MM.1S (cell line): ENCODE data around the gene CELF4.

Experiments used
- DNase-seq: peaks from one replicate; pipeline ENCODE4 v3.0.0-alpha.2; 2015
- H2AFZ ChIP-seq: fragments of 300-600 bp; sonication (generic); 2 replicates; pipeline ENCODE4 v1.6.0; 2016; ENCODE audit warnings: antibody characterized with exemption, low read length
- H3F3A ChIP-seq: fragments of 300-600 bp; sonication (generic); 2 replicates; pipeline ENCODE4 v1.6.1; 2016; ENCODE audit warnings: mild to moderate bottlenecking, antibody characterized with exemption, low read length, moderate library complexity, mixed read lengths; ENCODE audit not compliant: insufficient read depth
- H3K27ac ChIP-seq: fragments of 300-600 bp; sonication (generic); 2 replicates; pipeline ENCODE4 v1.5.1; 2016; ENCODE audit warnings: mild to moderate bottlenecking, low read length
- H3K27me3 ChIP-seq: fragments of 300-600 bp; sonication (generic); replicated peaks from 2 replicates; pipeline ENCODE4 v1.6.0; 2016; ENCODE audit warnings: low read length; ENCODE audit not compliant: insufficient read depth
- H3K36me3 ChIP-seq: fragments of 300-600 bp; sonication (generic); replicated peaks from 2 replicates; pipeline ENCODE4 v1.6.1; 2016; ENCODE audit warnings: mild to moderate bottlenecking, low read length, mixed read lengths; ENCODE audit not compliant: insufficient read depth
- H3K4me1 ChIP-seq: fragments of 300-600 bp; sonication (generic); 2 replicates; pipeline ENCODE4 v1.6.1; 2016; ENCODE audit warnings: low read length, mixed read lengths
- H3K4me2 ChIP-seq: fragments of 300-600 bp; sonication (generic); 2 replicates; pipeline ENCODE4 v1.6.0; 2016; ENCODE audit warnings: low read depth, low read length
- H3K4me3 ChIP-seq: fragments of 300-600 bp; sonication (generic); 2 replicates; pipeline ENCODE4 v1.5.1; 2016; ENCODE audit warnings: low read length, mixed read lengths
- H3K79me2 ChIP-seq: fragments of 300-600 bp; sonication (generic); 2 replicates; pipeline ENCODE4 v1.6.1; 2016; ENCODE audit warnings: mixed run types, low read length, mixed read lengths
- H3K9ac ChIP-seq: fragments of 300-600 bp; sonication (generic); 2 replicates; pipeline ENCODE4 v1.6.1; 2016; ENCODE audit warnings: low read length, mixed read lengths
- H3K9me2 ChIP-seq: fragments of 300-600 bp; sonication (generic); replicated peaks from 2 replicates; pipeline ENCODE4 v1.6.1; 2016; ENCODE audit warnings: mild to moderate bottlenecking, low read length, mixed read lengths; ENCODE audit not compliant: insufficient read depth
- H3K9me3 ChIP-seq: fragments of 300-600 bp; sonication (generic); replicated peaks from 2 replicates; pipeline ENCODE4 v1.6.1; 2016; ENCODE audit warnings: mild to moderate bottlenecking, low read length, mixed read lengths; ENCODE audit not compliant: insufficient read depth
- H4K20me1 ChIP-seq: fragments of 300-600 bp; sonication (generic); 2 replicates; pipeline ENCODE4 v1.6.1; 2016; ENCODE audit warnings: mild to moderate bottlenecking, low read length, moderate library complexity, mixed read lengths; ENCODE audit not compliant: insufficient read depth
- EZH2 ChIP-seq: fragments of 300-600 bp; sonication (generic); optimal IDR thresholded peaks from 2 replicates; pipeline ENCODE3; 2017; ENCODE audit warnings: low read depth, mild to moderate bottlenecking, antibody characterized with exemption, low read length, mixed read lengths
- EZH2phosphoT487 ChIP-seq: fragments of 300-600 bp; sonication (generic); IDR thresholded peaks from 2 replicates; pipeline ENCODE4 v1.6.1; 2018; ENCODE audit warnings: antibody characterized with exemption, low read length
- TF ChIP-seq, protein P1 (sequence below): fragments of 300-600 bp; sonication (generic); IDR thresholded peaks from 2 replicates; pipeline ENCODE4 v1.5.1; 2016; ENCODE audit warnings: antibody characterized with exemption, low read length, mixed read lengths

Gene CELF4

DNA sequence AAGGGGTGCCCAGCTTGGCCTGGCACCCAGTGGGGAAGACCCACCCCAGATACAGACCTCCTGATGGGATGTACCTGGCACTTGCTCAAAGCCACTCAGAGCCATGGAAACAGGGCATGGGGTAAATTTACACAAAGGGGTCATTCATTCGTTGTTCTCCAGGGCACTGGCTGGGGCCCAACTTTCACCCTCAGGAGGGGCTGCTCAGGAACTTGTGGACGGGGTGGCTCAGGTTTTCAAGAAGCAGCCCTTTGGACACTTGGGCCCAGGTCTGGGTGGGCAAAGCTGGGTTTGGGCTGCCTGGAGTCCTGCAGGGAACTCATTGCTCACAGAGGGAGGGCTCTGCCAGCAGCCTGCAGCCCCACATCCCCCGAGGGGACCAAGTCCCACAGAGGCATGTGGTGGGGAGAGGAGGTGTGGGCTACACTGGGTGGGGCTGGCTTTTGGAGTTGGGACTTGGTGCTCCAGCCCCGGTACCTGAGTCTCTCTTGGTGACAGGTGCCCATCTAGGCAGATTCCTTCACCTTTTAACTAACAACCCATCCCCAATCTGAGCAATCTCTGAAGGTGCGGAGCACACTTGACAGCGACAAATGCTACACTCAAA lies 172.3 kb downstream of the CELF4 start:
- Histone ChIP-seq H3K4me2 (peak overlapping the region; percentile 65; the same call in 1 of the 2 replicates), H3K4me1 (peaks cover 24% of the 10 kb centered on the region), H3K9ac (no peak overlapping the region)

DNA sequence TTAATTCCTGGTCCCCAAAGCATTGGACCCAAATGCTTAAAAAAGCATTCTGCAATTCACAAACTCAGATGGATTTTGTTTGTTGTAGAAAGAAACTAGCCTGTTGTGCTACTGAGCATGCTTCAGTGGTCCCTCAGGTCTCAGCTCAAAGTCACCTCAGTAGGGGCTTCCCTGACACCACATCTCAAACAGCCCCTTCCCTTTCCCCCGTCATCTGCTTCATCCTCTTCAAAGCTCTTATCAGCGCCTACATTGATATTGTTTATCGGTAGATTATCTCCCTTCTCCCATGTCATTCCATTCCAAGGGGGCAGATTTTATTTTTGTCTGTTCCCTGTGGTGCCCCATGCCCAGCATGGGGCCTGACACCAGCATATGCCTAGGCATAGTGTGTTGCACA lies 172.9 kb downstream of the CELF4 start:
- Histone ChIP-seq H4K20me1 (no peaks in the 10 kb centered on the region), H3K4me3 (no peak overlapping the region), H2AFZ (no peak overlapping the region), H3F3A (no peaks in the 10 kb centered on the region), H3K79me2 (no peaks in the 10 kb centered on the region), H3K9me2 (no peaks in the 10 kb centered on the region), H3K9me3 (no peaks in the 10 kb centered on the region), H3K4me1 (peaks cover 24% of the 10 kb centered on the region), H3K4me2 (peak overlapping the region; percentile 15; the same call in 1 of the 2 replicates), H3K9ac (no peak overlapping the region), H3K36me3 (no peaks in the 10 kb centered on the region), H3K27ac (peak overlapping the region; percentile 29; the same call in 1 of the 2 replicates), H3K27me3 (no peaks in the 10 kb centered on the region)
- TF ChIP-seq, protein P1, sequence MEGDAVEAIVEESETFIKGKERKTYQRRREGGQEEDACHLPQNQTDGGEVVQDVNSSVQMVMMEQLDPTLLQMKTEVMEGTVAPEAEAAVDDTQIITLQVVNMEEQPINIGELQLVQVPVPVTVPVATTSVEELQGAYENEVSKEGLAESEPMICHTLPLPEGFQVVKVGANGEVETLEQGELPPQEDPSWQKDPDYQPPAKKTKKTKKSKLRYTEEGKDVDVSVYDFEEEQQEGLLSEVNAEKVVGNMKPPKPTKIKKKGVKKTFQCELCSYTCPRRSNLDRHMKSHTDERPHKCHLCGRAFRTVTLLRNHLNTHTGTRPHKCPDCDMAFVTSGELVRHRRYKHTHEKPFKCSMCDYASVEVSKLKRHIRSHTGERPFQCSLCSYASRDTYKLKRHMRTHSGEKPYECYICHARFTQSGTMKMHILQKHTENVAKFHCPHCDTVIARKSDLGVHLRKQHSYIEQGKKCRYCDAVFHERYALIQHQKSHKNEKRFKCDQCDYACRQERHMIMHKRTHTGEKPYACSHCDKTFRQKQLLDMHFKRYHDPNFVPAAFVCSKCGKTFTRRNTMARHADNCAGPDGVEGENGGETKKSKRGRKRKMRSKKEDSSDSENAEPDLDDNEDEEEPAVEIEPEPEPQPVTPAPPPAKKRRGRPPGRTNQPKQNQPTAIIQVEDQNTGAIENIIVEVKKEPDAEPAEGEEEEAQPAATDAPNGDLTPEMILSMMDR: no peak
- TF ChIP-seq EZH2 (no peak), EZH2phosphoT487 (no peak)
- no peak for DNase-seq

More for the DNA sequence above, 172.3 kb downstream of the CELF4 start:
- DNase-seq: no peak
- no peak overlapping the region for H3K27ac ChIP-seq
- H3K79me2 ChIP-seq: no peaks in the 10 kb centered on the region
- no peaks in the 10 kb centered on the region for H3F3A ChIP-seq
- no peaks in the 10 kb centered on the region for H4K20me1 ChIP-seq
- no peaks in the 10 kb centered on the region for H3K9me2 ChIP-seq
- no peaks in the 10 kb centered on the region for H3K27me3 ChIP-seq
- no peaks in the 10 kb centered on the region for H3K9me3 ChIP-seq
- TF ChIP-seq EZH2phosphoT487 (no peak), EZH2 (no peak)
- TF ChIP-seq, protein P1: no peak
- H2AFZ ChIP-seq: peak overlapping the region; percentile 67; the same call in 1 of the 2 replicates
- H3K4me3 ChIP-seq: no peak overlapping the region; the same call in 1 of the 2 replicates
- H3K36me3 ChIP-seq: no peaks in the 10 kb centered on the region

DNA sequence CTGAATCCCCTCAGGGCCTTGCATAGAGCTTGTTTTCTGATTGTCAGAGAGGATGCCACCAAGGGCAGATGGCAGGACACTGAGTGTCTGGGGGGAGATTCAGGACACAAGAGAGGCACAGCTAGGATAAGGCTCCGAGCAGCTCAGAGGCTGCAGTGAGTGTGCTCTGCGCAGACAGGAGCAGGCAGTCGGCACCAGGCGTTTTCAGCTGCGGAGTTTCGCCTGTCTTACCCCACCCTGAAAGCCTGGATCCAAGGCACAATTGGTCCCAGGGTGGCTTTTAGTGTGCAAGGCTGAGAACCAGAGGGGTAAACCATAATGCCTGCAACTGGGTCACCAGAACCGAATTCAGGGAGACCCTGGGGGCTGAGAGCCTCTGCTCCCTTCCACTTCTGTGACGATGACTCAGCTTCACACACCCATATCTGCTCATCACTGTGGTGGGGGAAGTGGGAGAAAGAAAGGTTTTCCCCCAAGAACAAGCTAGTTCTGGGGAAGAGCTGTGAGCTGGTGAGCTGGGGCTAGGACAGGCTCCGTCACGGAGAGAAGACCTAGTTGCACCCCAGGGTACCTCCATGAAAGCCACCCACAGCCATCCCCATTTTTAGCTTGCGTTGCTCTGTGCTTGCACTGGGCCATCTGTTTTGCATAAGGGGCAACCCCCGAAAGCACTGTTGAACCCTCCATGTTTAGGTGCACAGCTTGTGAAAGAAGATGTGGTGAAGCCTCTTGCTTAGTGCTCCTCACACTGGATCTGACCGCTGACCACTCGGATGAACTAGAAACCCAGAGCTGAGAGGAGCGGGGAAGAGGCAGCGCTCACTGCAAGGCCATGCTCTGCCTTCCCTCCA lies 173.7 kb downstream of the CELF4 start:
- no peaks in the 10 kb centered on the region for H3K9me2 ChIP-seq
- H2AFZ ChIP-seq: 0 out of 2 replicates have a peak overlapping the region, but pooled peaks have one; percentile 12
- TF ChIP-seq EZH2phosphoT487 (no peak), EZH2 (no peak)
- TF ChIP-seq, protein P1: no peak
- H3K27ac ChIP-seq: peak overlapping the region; percentile 29; the same call in 1 of the 2 replicates
- no peaks in the 10 kb centered on the region for H3K27me3 ChIP-seq
- H3K79me2 ChIP-seq: no peaks in the 10 kb centered on the region
- H3K4me3 ChIP-seq: no peak overlapping the region
- no peaks in the 10 kb centered on the region for H4K20me1 ChIP-seq
- peak; percentile 59 for DNase-seq
- H3K9ac ChIP-seq: no peak overlapping the region
- peaks cover 24% of the 10 kb centered on the region for H3K4me1 ChIP-seq
- H3K9me3 ChIP-seq: no peaks in the 10 kb centered on the region
- no peaks in the 10 kb centered on the region for H3K36me3 ChIP-seq
- H3K4me2 ChIP-seq: peak overlapping the region; percentile 15; the same call in 1 of the 2 replicates
- no peaks in the 10 kb centered on the region for H3F3A ChIP-seq
